Progenitor cell of endocrine pancreas (in vitro differentiated cells): Measurements from ENCODE around the gene EFHC2. TPM values are rescaled to one million over a fixed set of nuclear protein-coding genes. Genes with fewer than 3 reads are reported as not detected.
"Not testable (repeated sequence)": the region's sequence is repeated elsewhere in the genome, so short reads cannot be mapped to it uniquely, and the experiment has no call there.

Experiments used
- DNase-seq: peaks from one replicate; pipeline ENCODE4 v3.0.0; 2021; ENCODE audit warnings: low spot score; ENCODE audit not compliant: unreplicated experiment
- H3K27ac Mint-ChIP-seq: 2 replicates; pipeline ENCODE4 v1.8.0; 2021; ENCODE audit warnings: mild to moderate bottlenecking, moderate library complexity, mixed read lengths
- H3K27me3 Mint-ChIP-seq: 2 replicates; pipeline ENCODE4 v1.8.0; 2021; ENCODE audit warnings: mixed read lengths
- H3K36me3 Mint-ChIP-seq: 2 replicates; pipeline ENCODE4 v1.8.0; 2022; ENCODE audit warnings: mixed read lengths; ENCODE audit not compliant: insufficient read depth
- H3K4me1 Mint-ChIP-seq: 2 replicates; pipeline ENCODE4 v1.8.0; 2021; ENCODE audit warnings: low read depth, mixed read lengths
- H3K4me3 Mint-ChIP-seq: 2 replicates; pipeline ENCODE4 v1.8.0; 2021; ENCODE audit warnings: low read depth, mild to moderate bottlenecking, moderate library complexity, mixed read lengths
- H3K9me3 Mint-ChIP-seq: 2 replicates; pipeline ENCODE4 v1.8.0; 2021; ENCODE audit warnings: low read depth, mixed read lengths
- CTCF ChIP-seq: fragments of 200-600 bp; sonication (generic); IDR thresholded peaks from one replicate; pipeline ENCODE4 v1.5.0; 2021; ENCODE audit warnings: antibody characterized with exemption, mild to moderate bottlenecking; ENCODE audit not compliant: unreplicated experiment
- total RNA-seq: library from RNA; stranded (reverse); gene quantifications from 2 replicates; pipeline ENCODE4 v1.2.1, GENCODE V29; 2021

Gene EFHC2
- total RNA-seq, 1 donor from 2014 or later: 1.8 TPM

- no peaks in the 10 kb centered on the region for H3K4me1 Mint-ChIP-seq
- H3K27me3 Mint-ChIP-seq: no peaks in the 10 kb centered on the region
- no peak for TF ChIP-seq CTCF
- H3K4me3 Mint-ChIP-seq: no peak overlapping the region
- no peak for DNase-seq
- H3K36me3 Mint-ChIP-seq: no peaks in the 10 kb centered on the region
- peaks cover 47% of the 10 kb centered on the region for H3K9me3 Mint-ChIP-seq
- H3K27ac Mint-ChIP-seq: no peak overlapping the region
Measured at GRCh38 chrX:44253575-44253942, 89.9 kb downstream of the EFHC2 start.

GRCh38 chrX:44252688-44253574 is 90.5 kb downstream of the EFHC2 start:
- not testable (repeated sequence) for H3K4me3 Mint-ChIP-seq, H3K27me3 Mint-ChIP-seq, H3K4me1 Mint-ChIP-seq, H3K27ac Mint-ChIP-seq, H3K36me3 Mint-ChIP-seq
- DNase-seq: peak; percentile 13
- H3K9me3 Mint-ChIP-seq: peaks cover 43% of the 10 kb centered on the region

GRCh38 chrX:44247468-44247867 is 96.0 kb downstream of the EFHC2 start:
- Mint-ChIP-seq H3K36me3 (no peaks in the 10 kb centered on the region), H3K4me3 (no peak overlapping the region), H3K27me3 (no peaks in the 10 kb centered on the region), H3K9me3 (peaks cover 5% of the 10 kb centered on the region), H3K27ac (no peak overlapping the region), H3K4me1 (peaks cover 3% of the 10 kb centered on the region)
- DNase-seq: no peak
- TF ChIP-seq CTCF: no peak

GRCh38 chrX:44246826-44247225 is 96.6 kb downstream of the EFHC2 start:
- no peak for DNase-seq
- Mint-ChIP-seq H3K4me3 (no peak overlapping the region), H3K36me3 (no peaks in the 10 kb centered on the region), H3K4me1 (peaks cover 3% of the 10 kb centered on the region), H3K9me3 (peaks cover 6% of the 10 kb centered on the region), H3K27ac (no peak overlapping the region), H3K27me3 (no peaks in the 10 kb centered on the region)
- no peak for TF ChIP-seq CTCF

GRCh38 chrX:44245733-44246132 is 97.7 kb downstream of the EFHC2 start:
- H3K27ac Mint-ChIP-seq: no peak overlapping the region
- H3K4me3 Mint-ChIP-seq: no peak overlapping the region
- no peak for TF ChIP-seq CTCF
- no peak for DNase-seq
- H3K9me3 Mint-ChIP-seq: peaks cover 4% of the 10 kb centered on the region
- no peaks in the 10 kb centered on the region for H3K27me3 Mint-ChIP-seq
- peaks cover 3% of the 10 kb centered on the region for H3K4me1 Mint-ChIP-seq
- H3K36me3 Mint-ChIP-seq: no peaks in the 10 kb centered on the region

GRCh38 chrX:44244008-44244407 is 99.5 kb downstream of the EFHC2 start:
- no peak overlapping the region for H3K27ac Mint-ChIP-seq
- H3K27me3 Mint-ChIP-seq: no peaks in the 10 kb centered on the region
- H3K4me1 Mint-ChIP-seq: peaks cover 3% of the 10 kb centered on the region
- H3K36me3 Mint-ChIP-seq: no peaks in the 10 kb centered on the region
- no peak overlapping the region for H3K4me3 Mint-ChIP-seq
- no peak for DNase-seq
- peak; percentile 54 for TF ChIP-seq CTCF
- H3K9me3 Mint-ChIP-seq: peaks cover 4% of the 10 kb centered on the region
